Neural cell (in vitro differentiated cells): ENCODE measurements around the gene PIP5K1B. TPM values are rescaled to one million over a fixed set of nuclear protein-coding genes. Genes with fewer than 3 reads are reported as not detected.

Experiments used
- H2AFZ ChIP-seq: fragments of 200-600, 300-800 bp; sonication (generic), shearing (Covaris generic); 2 replicates; pipeline ENCODE4 v1.6.0; 2014; ENCODE audit warnings: low read depth, mild to moderate bottlenecking, antibody characterized with exemption, low read length, moderate library complexity
- H3F3A ChIP-seq: fragments of 200-600 bp; shearing (Covaris generic); 2 replicates; pipeline ENCODE4 v1.6.1; 2016; ENCODE audit warnings: mild to moderate bottlenecking, moderate library complexity, mixed read lengths, antibody characterized with exemption, low read length; ENCODE audit not compliant: insufficient read depth, poor library complexity, severe bottlenecking
- H3K27ac ChIP-seq: fragments of 200-600, 300-800 bp; sonication (generic), shearing (Covaris generic); 2 replicates; pipeline ENCODE4 v1.5.1; 2014; ENCODE audit warnings: mild to moderate bottlenecking, low read length, moderate library complexity
- H3K27me3 ChIP-seq: fragments of 300-800, 200-600 bp; sonication (generic), shearing (Covaris generic); 2 replicates; pipeline ENCODE4 v1.6.0; 2014; ENCODE audit warnings: mild to moderate bottlenecking, low read depth, low read length, moderate library complexity; ENCODE audit not compliant: insufficient read depth
- H3K36me3 ChIP-seq: fragments of 300-800, 200-600 bp; sonication (generic), shearing (Covaris generic); 2 replicates; pipeline ENCODE4 v1.5.1; 2014; ENCODE audit warnings: mild to moderate bottlenecking, antibody characterized with exemption, low read length, moderate library complexity; ENCODE audit not compliant: insufficient read depth
- H3K4me2 ChIP-seq: fragments of 300-800, 200-600 bp; sonication (generic), shearing (Covaris generic); 2 replicates; pipeline ENCODE4 v1.6.0; 2014; ENCODE audit warnings: mild to moderate bottlenecking, low read length
- H3K4me3 ChIP-seq: fragments of 300-800, 200-600 bp; sonication (generic), shearing (Covaris generic); 2 replicates; pipeline ENCODE4 v1.5.1; 2014; ENCODE audit warnings: mild to moderate bottlenecking, low read length, moderate library complexity
- H3K79me2 ChIP-seq: fragments of 200-600 bp; shearing (Covaris generic); replicated peaks from 2 replicates; pipeline ENCODE4 v1.6.0; 2014; ENCODE audit warnings: mild to moderate bottlenecking, low read length, moderate library complexity; ENCODE audit not compliant: insufficient read depth
- H3K9ac ChIP-seq: fragments of 300-800, 200-600 bp; sonication (generic), shearing (Covaris generic); 2 replicates; pipeline ENCODE4 v1.6.1; 2016; ENCODE audit warnings: mild to moderate bottlenecking, low read length, mixed read lengths
- H3K9me2 ChIP-seq: fragments of 200-600 bp; shearing (Covaris generic); 2 replicates; pipeline ENCODE4 v1.6.1; 2016; ENCODE audit warnings: mild to moderate bottlenecking, low read length, mixed read lengths; ENCODE audit not compliant: insufficient read depth
- H3K9me3 ChIP-seq: fragments of 200-600, 300-800 bp; sonication (generic), shearing (Covaris generic); 2 replicates; pipeline ENCODE4 v1.6.1; 2016; ENCODE audit warnings: mild to moderate bottlenecking, mixed run types, low read length, moderate library complexity, mixed read lengths
- H4K20me1 ChIP-seq: fragments of 200-600 bp; shearing (Covaris generic); 2 replicates; pipeline ENCODE4 v1.6.1; 2016; ENCODE audit warnings: mild to moderate bottlenecking, mixed run types; ENCODE audit not compliant: insufficient read depth
- CTCF ChIP-seq: fragments of 450-650 bp; IDR thresholded peaks from 2 replicates; pipeline ENCODE4 v1.5.1; 2014; ENCODE audit warnings: antibody characterized with exemption, mild to moderate bottlenecking, moderate library complexity; ENCODE audit not compliant: poor library complexity, severe bottlenecking
- EP300 ChIP-seq: fragments of 450-650 bp; conservative IDR thresholded peaks from 2 replicates; pipeline ENCODE4 v1.6.1; 2014; ENCODE audit warnings: antibody characterized with exemption, mild to moderate bottlenecking, moderate library complexity; ENCODE audit not compliant: poor library complexity, severe bottlenecking
- EZH2 ChIP-seq: fragments of 200-600, 300-800 bp; shearing (Covaris generic), sonication (generic); IDR thresholded peaks from 2 replicates; pipeline ENCODE4 v1.6.1; 2014; ENCODE audit warnings: antibody characterized with exemption, low read length, borderline replicate concordance, mild to moderate bottlenecking; ENCODE audit not compliant: insufficient read depth, poor library complexity, severe bottlenecking
- MXI1 ChIP-seq: fragments of 450-650 bp; conservative IDR thresholded peaks from 2 replicates; pipeline ENCODE4 v1.6.1; 2014; ENCODE audit warnings: antibody characterized with exemption, mild to moderate bottlenecking; ENCODE audit not compliant: poor library complexity, severe bottlenecking
- POLR2AphosphoS5 ChIP-seq: IDR thresholded peaks from 2 replicates; pipeline ENCODE4 v1.6.1; 2012
- RAD21 ChIP-seq: fragments of 450-650 bp; conservative IDR thresholded peaks from 2 replicates; pipeline ENCODE4 v1.6.1; 2014; ENCODE audit warnings: antibody characterized with exemption, mild to moderate bottlenecking, moderate library complexity
- REST ChIP-seq: IDR thresholded peaks from 2 replicates; pipeline ENCODE4 v1.6.1; 2012; ENCODE audit warnings: borderline replicate concordance
- SMC3 ChIP-seq: fragments of 450-650 bp; conservative IDR thresholded peaks from 2 replicates; pipeline ENCODE4 v1.6.1; 2014; ENCODE audit warnings: antibody characterized with exemption, mild to moderate bottlenecking, moderate library complexity; ENCODE audit not compliant: poor library complexity
- TAF1 ChIP-seq: IDR thresholded peaks from 2 replicates; pipeline ENCODE4 v1.6.1; 2012; ENCODE audit warnings: low read depth
- polyA plus RNA-seq: library from polyadenylated mRNA; depleted of rRNA; stranded (reverse); fragments of >200 nt; gene quantifications from 2 replicates; pipeline ENCODE4 v1.2.3, GENCODE V29; 2014

Gene PIP5K1B
- polyA plus RNA-seq, 1 donor from 2014 or later = 1.5 TPM

DNA sequence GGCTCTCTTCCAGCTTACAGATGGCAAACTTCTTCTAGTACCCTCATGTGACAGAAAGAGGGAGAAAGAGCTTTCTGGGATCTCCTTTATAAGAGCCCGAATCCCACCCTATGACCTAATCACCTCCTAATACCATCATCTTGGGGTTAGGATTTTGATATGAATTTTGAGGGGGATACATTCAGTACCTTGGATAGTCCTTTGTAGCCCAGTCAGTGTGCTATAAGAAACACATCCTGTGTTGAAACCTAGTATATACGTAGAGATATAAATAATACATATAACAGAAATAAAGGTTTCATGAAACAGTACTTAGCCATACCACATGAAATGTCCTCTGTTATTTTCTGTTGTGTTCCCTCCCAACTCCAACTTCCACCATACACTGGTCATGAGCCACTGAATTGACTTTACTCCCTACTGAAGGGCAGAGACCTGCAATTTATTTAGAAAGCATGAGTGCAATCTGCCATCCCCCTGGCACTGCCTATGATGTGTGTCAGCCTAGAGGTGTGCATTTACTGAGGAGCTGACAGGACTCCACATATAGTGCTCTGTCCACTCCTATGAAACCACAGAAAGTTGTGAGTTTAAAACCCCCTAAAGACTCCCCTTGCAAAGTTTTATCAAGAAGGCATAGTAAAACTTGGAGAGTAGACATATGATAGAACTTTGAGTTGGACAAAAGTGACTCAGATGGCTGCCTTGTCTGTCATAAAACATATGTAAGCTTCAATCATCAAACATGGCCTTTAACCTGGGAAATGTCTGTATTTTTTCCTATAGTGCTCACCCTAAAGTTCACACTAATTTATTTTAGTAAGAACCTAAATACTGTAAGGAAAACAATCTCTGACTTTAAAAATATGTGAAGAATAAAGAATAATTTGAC, 12.8 kb downstream of the PIP5K1B start:
- Histone ChIP-seq H4K20me1 (no peaks in the 10 kb centered on the region), H3K27me3 (no peaks in the 10 kb centered on the region), H3K9me2 (no peaks in the 10 kb centered on the region), H3F3A (no peaks in the 10 kb centered on the region), H3K79me2 (no peaks in the 10 kb centered on the region), H3K27ac (no peak overlapping the region), H2AFZ (no peak overlapping the region), H3K9ac (no peak overlapping the region), H3K4me2 (no peak overlapping the region), H3K36me3 (no peaks in the 10 kb centered on the region), H3K9me3 (no peaks in the 10 kb centered on the region), H3K4me3 (no peak overlapping the region)
- TF ChIP-seq POLR2AphosphoS5 (no peak), RAD21 (no peak), TAF1 (no peak), EZH2 (no peak), SMC3 (no peak), CTCF (no peak), REST (no peak), MXI1 (no peak), EP300 (no peak)

- H3K9ac ChIP-seq = no peak overlapping the region
- no peak overlapping the region for H3K4me3 ChIP-seq
- no peak overlapping the region for H3K27ac ChIP-seq
- H3K9me3 ChIP-seq = no peaks in the 10 kb centered on the region
- H3F3A ChIP-seq = no peaks in the 10 kb centered on the region
- H3K4me2 ChIP-seq = no peak overlapping the region
- H3K27me3 ChIP-seq = no peaks in the 10 kb centered on the region
- H3K36me3 ChIP-seq = no peaks in the 10 kb centered on the region
- no peaks in the 10 kb centered on the region for H4K20me1 ChIP-seq
- TF ChIP-seq EZH2 (no peak), MXI1 (no peak), CTCF (no peak), POLR2AphosphoS5 (no peak), EP300 (no peak), SMC3 (no peak)
- no peaks in the 10 kb centered on the region for H3K79me2 ChIP-seq
- H2AFZ ChIP-seq = no peak overlapping the region
- H3K9me2 ChIP-seq = no peaks in the 10 kb centered on the region
Observed at GRCh38 chr9:68719847-68720246, 14.8 kb downstream of the PIP5K1B start.
